DMS 273 (cell line): ENCODE results near the gene ZNF22.

ENCODE experiments used
- DNase-seq: peaks from one replicate; lab custom pipeline; 2025; ENCODE audit not compliant: unreplicated experiment; lab: John Stamatoyannopoulos, UW

Gene ZNF22

DNA sequence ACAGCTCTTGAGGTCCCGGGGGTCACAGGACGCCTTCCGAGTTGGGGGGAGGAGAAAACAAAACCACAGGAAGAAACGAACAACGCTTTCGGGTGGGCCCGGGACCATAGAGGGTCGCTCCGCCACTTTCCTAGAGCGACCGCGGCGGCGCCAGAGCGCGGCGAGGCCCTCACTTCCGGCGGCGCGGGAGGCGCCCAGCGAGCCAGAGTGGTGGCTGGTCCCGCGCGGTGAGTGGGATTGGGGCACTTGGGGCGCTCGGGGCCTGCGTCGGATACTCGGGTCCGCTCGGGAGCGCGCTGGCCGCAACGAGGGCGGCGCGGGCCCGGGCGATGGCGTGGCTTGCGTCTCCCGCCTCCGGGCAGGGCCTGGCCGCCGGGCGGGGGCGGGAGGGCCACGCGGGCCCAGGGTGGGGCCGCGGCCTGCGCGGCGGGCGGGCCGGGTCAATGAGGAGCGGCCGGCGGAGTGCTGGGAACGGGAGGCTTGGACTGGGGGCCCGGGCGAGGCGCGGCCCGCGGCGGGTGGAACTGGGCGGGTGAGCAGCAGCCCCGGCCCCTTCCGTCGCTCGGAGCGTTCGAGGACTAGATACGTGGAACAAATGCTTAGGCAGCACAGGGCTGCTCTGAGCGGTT is at the start of gene ZNF22:
Gene ZNF22 (plus strand): TSS at position 172 of the 629 bp plus-strand sequence. CDS start 2,446 bp downstream, outside the sequence.
- DNase-seq = peak; percentile 56

DNA sequence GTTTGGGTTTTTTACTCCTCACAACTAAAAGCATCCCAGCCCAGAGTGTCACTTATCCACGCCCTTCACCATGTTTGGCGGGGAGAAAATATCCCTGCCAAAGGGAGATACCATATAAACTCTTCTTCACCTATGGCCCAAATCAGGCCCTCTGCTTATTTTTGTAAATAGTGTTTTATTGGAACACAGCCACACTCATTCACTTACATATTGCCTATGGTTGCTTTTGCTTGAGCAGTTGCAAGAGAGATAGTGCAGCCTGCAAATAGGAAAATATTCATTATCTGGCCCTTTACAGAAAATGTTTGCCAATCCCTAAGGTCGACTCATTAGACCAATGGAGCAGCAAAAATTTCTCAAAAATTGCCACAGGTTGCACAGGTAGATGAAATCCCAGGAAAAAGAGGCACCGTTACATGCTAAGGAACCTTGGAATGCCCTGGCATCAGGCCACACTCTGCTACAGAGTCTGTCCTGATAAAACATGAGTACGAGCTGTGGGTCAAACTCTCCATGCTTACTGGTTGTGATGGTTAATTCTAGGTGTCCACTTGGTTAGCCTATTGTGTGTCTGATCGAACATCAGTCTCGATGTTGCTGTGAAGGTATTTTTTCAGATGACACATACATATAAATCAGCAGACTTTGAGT is 49.0 kb upstream of the ZNF22 start:
- DNase-seq = no peak

DNA sequence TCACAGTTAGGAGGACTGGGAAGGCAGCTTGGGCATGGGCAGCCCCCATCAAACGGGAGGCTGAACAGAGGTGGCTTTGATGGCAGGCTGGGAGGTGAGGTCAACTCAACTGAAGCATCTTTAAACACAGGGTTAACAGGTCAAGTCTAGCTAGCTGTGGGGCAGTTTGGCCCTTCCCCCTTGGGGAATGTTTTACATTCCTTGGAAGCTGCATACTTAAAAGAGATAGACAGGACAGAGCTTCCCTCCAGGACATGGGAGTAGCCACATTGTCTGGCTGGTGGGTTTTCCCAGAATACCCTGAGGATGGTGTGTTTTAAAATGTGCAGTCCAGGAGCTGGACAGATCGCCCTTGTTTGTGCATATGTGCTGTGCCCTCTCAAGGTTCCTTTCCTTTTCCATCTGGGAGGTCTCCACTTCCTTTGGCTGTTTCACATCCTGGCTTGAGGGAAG is 47.9 kb upstream of the ZNF22 start:
- no peak for DNase-seq

DNA sequence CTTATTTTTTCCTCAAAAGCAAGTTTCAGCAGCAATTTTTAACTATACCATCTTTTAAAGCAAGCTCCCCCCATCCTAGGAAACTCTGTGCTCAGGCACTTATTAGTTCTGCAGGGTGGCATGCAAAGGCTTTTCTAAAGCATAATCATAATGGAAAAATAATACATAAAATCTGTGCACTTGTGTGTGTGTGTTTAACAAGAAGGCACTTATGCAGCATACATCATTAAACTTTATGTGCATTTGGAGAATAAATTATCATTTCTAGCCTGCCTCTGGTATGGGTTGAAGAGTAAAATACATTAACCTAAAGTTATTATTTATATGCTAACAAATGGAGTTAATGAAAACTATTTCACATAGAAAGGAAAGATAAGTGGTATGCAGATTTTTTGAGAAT is 46.7 kb upstream of the ZNF22 start:
- no peak for DNase-seq

DNA sequence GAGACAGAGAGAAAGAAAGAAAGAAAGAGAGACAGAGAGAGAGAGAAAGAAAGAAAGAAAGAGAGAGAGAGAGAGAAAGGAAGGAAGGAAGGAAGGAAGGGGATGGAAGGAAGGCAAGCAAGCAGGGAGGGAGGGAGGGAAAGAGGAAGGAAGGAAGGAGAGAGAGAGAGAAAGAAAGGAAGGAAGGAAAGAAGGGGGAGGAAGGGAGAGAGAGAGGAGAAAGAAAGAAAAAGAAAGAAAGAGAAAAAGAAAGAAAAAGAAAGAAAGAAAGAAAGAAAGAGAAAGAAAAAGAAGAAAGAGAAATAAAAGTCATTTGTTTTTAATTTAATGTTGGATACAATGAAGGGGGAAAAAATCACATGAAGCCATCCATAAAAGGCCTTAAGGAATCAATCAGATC is 45.8 kb upstream of the ZNF22 start:
- DNase-seq = no peak

- peak; percentile 73 for DNase-seq
Observed at GRCh38 chr10:44955413-44956070, 45.2 kb upstream of the ZNF22 start.

DNA sequence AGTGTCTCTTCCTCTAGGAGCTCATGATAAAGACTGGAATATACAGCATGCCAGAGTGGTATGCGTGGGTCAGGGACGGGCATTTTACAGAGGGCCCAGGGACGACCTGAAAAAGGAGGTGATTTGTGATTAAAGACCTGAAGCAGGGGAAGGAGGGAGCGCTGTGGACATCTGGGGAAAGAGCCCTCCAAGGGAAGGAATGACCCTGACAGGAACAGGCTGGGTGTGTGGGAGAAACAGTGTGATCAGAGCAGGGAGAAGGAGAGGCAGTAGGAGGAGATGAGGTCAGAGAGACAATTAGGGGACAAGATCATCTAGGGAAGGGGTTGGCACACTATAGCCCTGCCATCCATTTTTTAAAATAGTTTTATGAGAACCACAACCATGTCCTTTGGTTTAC is 44.5 kb upstream of the ZNF22 start:
- DNase-seq = no peak

- no peak for DNase-seq
Observed at GRCh38 chr10:44956717-44957706, 43.7 kb upstream of the ZNF22 start.

DNA sequence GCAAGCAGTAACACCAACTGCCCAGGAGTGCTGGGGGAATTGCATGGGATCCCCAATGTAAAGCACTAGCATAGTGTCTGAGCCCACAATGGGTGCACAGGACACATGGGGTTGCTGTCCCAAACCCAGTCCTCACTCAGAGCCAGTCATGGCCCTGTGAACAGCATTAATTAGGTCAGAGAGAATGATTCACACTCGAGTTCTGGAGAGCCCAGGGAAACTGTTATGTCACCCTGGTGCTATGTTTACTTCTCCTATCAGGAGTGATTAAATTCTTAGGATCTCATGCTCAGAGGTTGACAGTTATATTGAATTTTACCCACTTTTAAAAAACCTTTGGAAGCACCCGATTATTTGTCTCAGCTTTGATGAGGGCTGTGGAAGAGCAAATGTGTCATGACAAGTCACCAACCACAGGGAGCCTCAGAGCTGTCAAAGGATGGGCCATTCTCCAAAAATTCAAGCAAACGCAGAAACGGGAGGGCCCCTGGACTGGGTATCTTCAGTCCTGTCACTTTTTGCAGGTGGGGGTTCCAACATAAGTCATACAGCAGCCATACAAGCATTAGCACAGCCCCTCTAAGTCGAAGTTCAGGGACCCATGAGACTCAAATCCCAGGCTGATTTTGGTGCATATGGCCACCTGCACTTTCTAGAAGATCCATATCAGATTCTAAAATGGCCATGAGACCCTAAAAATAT is 42.4 kb upstream of the ZNF22 start:
- no peak for DNase-seq

- DNase-seq = no peak
Observed at GRCh38 chr10:44958898-44959246, 41.9 kb upstream of the ZNF22 start.

DNA sequence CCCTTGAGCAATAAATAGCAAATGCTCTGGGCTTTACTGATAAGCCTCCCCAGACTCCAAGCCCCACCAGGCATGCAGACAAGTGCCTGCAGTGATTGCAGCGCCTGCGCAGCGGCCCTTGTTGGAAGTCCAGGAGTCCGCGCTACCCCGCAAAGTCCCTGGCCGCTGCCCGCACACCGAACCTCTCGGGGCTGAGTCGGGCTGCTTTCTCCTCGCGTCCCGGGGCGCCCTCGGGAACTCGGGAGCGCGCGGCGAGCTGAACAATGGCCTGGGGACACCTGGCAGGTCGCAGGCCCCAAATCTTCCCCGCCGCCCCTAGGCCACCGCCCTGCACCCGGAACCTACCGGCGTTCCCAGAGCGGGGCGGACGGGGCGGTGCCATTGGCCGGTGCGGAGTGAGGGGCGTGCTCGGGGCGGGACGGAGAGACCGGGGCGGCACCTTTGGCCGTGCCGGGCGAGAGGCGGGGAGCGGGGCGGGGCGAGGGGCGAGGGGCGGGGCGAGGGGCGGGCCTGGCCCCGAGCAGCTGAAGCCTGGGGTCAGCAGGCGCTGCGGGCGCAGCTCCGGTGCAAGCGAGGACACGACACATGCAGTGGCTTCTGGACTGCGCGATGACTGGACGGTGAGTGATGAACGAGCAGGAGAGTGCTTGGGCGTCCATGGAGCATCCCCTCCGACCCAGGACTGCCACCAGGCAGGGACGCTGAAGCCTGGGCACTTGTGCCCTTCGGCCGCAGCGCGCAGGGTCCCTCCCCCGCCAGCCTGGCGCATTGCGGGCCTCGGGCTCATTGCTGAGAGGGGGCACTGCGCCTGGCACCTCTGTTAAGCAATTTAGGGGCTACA is 41.3 kb upstream of the ZNF22 start, which contains the start of gene RASSF4:
Gene RASSF4 (plus strand): TSS at position 556 of the 841 bp plus-strand sequence. CDS start 10,401 bp downstream, outside the sequence.
- peak; percentile 90 for DNase-seq

DNA sequence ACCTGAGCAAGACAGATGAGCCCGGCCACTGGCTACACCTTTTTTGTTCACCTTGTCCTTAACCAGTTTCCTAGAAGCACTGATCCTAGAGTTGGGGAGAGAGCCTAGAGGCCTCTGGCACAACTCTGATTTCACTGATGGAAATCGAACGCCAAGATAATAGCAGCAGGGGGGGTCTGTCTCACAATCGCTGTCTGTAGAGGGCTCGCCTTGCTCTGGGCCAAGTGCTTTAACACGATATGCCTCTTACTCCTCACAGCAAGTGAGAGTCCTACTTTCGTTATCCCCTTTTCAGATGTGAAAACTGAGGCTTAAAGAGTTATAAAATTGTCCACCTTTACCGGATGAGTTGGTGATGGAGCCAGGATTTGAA is 40.6 kb upstream of the ZNF22 start:
- DNase-seq = no peak

GRCh38 chr10:44960482-44961229 is 40.1 kb upstream of the ZNF22 start:
- no peak for DNase-seq

- DNase-seq = no peak
Observed at GRCh38 chr10:44961230-44961571, 39.5 kb upstream of the ZNF22 start.

DNA sequence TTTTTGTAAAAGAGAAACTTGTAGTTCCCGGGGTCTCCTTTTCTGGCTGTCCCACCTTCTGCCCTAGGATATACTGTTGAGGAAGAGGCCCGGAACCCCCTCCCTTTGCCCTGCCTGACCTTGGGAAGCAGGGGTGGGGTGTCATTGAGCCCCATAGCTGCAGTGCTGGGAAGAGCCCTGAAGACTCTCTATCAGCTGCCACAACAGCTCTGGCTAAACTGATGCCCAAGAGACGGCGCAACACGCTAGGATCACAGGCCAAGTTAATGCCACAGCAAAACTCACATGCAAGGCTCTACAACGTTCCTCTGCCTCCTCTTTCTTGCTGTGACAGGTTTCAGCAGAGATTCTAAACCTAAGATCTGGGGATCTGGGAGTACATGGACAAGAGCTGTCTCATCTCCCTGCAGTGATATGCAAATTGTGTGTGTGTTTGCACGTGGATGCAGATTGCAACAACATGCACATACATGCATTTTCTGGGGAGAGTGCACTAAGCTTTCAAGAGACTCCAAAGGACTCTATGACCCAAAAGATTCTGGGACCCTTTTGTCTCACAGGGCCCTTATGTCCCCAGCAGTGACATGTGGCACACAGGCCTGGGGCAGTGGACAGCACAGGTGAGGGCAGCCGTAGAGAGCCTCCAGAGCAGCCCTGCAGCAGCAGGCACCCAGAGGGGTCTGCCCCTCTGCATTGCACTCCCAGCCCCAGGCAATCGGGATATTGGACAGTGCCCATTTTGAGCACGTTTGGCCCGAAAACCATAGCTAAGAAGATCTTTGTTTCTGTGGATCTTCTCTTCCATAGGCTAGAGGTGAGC is 38.6 kb upstream of the ZNF22 start:
- DNase-seq = no peak

DNA sequence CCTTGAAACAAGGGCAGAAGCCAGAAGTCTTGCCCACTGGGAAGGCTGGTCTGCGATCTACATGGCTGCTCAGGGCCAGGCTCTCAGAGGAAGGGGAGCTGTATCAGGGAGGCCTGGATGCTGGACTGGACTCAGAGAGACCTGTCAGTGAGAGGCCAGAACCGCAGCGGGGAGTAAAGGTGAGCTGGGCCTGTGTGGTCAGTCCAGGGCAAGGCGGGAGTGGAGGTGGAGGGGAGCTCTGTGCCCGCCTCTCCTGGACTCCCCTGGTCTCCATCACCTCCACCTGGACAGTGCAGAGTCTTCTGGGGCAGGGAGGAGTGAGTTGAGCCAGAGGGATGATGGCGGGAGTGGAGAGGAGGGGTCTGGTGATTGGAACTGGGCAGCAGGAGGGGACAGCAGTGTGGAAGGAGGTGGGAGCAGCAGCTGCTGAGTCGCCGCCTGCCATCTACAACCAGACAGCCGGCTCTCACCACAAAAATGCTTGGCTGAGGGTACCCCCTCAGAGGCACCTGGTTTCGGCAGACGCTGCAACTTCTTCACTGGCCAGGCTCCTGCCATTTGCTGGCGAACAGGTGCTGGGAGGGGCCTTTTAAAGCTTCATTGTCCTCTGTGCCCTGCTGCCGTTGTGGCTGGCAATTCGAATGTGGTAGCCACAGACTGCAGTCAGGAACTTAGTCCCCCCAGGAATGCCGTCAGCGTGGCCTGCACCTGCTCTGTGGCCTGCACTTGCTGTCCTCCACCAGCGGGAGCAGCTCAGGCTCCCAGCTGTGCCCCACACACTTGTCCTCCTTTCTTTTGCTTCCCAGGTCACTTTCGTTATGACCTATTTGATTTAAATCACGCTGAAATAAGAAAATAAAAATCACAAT is 37.6 kb upstream of the ZNF22 start:
- peak; percentile 71 for DNase-seq
